Small intestine (tissue), 16 donors: ENCODE results near the gene SFRP2. TPM values are rescaled to one million over a fixed set of nuclear protein-coding genes. Genes with fewer than 3 reads are reported as not detected.
A peak's percentile ranks its signal among the peaks of the same experiment; 100 is the strongest.

ENCODE experiments used
- DNase-seq, 2 donors: peaks; one replicate each; pipeline versions ENCODE4 v3.0.0 to v3.0.0-alpha.2; 2013
- FAIRE-seq: peaks from 2 replicates; lab custom pipeline; 2012; peaks lifted over from hg19 to GRCh38; lab: Jason Lieb, UNC
- H3K27ac ChIP-seq, 3 donors: one replicate each; pipeline ENCODE4 v1.5.1; 2013; ENCODE audit warnings: low read length in 2 of 3, mild to moderate bottlenecking in 2 of 3, control low read depth in 1 of 3, inconsistent platforms in 1 of 3, low read depth in 1 of 3, moderate library complexity in 1 of 3
- H3K27me3 ChIP-seq, 3 donors: one replicate each; pipeline ENCODE4 v1.6.1; 2013; ENCODE audit warnings: low read length in 3 of 3, inconsistent platforms in 1 of 3; ENCODE audit not compliant: control insufficient read depth in 3 of 3, insufficient read depth in 3 of 3
- H3K36me3 ChIP-seq, 3 donors: one replicate each; pipeline ENCODE4 v1.6.1; 2013; ENCODE audit warnings: low read length in 3 of 3, inconsistent platforms in 1 of 3, low read depth in 1 of 3, mild to moderate bottlenecking in 1 of 3, moderate library complexity in 1 of 3; ENCODE audit not compliant: control insufficient read depth in 3 of 3, insufficient read depth in 2 of 3
- H3K4me1 ChIP-seq, 3 donors: one replicate each; pipeline ENCODE4 v1.6.1; 2013; ENCODE audit warnings: low read length in 2 of 3, inconsistent platforms in 1 of 3, low read depth in 1 of 3, mild to moderate bottlenecking in 1 of 3, moderate library complexity in 1 of 3; ENCODE audit not compliant: control insufficient read depth in 3 of 3, insufficient read depth in 2 of 3
- H3K4me3 ChIP-seq, 3 donors: one replicate each; pipeline ENCODE4 v1.5.1; 2013; ENCODE audit warnings: low read length in 3 of 3, control low read depth in 1 of 3, inconsistent platforms in 1 of 3, low read depth in 1 of 3, mild to moderate bottlenecking in 1 of 3, moderate library complexity in 1 of 3
- H3K9me3 ChIP-seq, 2 donors: one replicate each; pipeline ENCODE4 v1.6.1; 2013; ENCODE audit warnings: low read depth in 1 of 2, low read length in 1 of 2; ENCODE audit not compliant: control insufficient read depth in 2 of 2, insufficient read depth in 1 of 2
- WGBS, 3 donors: extraction: QIAGEN DNeasy Blood & Tissue Kit; methylation state at CpG; one replicate each; pipeline ENCODE4 v1.1.7; 2013; 5-methylcytosine and 5-hydroxymethylcytosine counted together
- long read RNA-seq, 10 donors: transcript quantifications; one replicate each; lab custom pipeline, GENCODE V29; 2026
- polyA plus RNA-seq, 4 donors: library from polyadenylated mRNA; stranded (reverse) in 3 of 4; unstranded in 1 of 4; fragments of 200-250 nt in 3 of 4; fragments of 120-200 nt in 1 of 4; gene quantifications; one replicate each; pipeline versions ENCODE4 v1.2.1 to v1.2.3, GENCODE V29; 2013
- donor health status: healthy with polysubstance abuse.
- donor health status: control.
- donor health status: control.
- donor health status: Bipolar disorder and iron deficiency.
- donor health status: healthy.

The SFRP2 gene
- polyA plus RNA-seq = 10 to 100 TPM in 1 of 4 donors, 1 to 10 TPM in 1, not detected in 2; 1.1 to 11.6 TPM
- long read RNA-seq, donor 1, partial matches to known transcripts = 0 of 1 reads
- long read RNA-seq, donor 1, other reads (novel, unspliced or antisense) = 0 of 1 reads
- long read RNA-seq, donor 2, partial matches to known transcripts = 0 of 1 reads
- long read RNA-seq, donor 2, other reads (novel, unspliced or antisense) = 0 of 1 reads
- long read RNA-seq, donor 3, partial matches to known transcripts = 0 of 1 reads
- long read RNA-seq, donor 3, other reads (novel, unspliced or antisense) = 0 of 1 reads
- long read RNA-seq, donor 4 = 0 reads
- long read RNA-seq, donor 5 = 0 reads
- long read RNA-seq, donor 6 = 0 reads
- long read RNA-seq, donor 7, partial matches to known transcripts = 0 of 1 reads
- long read RNA-seq, donor 7, other reads (novel, unspliced or antisense) = 0 of 1 reads
- long read RNA-seq, donor 8, transcript SFRP2-201 (3 exons, 2,032 nt) = major isoform, 17 of 17 reads
- long read RNA-seq, donor 8, partial matches to known transcripts = 0 of 17 reads
- long read RNA-seq, donor 8, other reads (novel, unspliced or antisense) = 0 of 17 reads
- long read RNA-seq, donor 9 = 0 reads
- long read RNA-seq, donor 10, transcript SFRP2-201 (3 exons, 2,032 nt) = major isoform, 20 of 20 reads
- long read RNA-seq, donor 10, partial matches to known transcripts = 0 of 20 reads
- long read RNA-seq, donor 10, other reads (novel, unspliced or antisense) = 0 of 20 reads

GRCh38 chr4:153788413-153789276 lies at the start of gene SFRP2:
Gene SFRP2 (minus strand): TSS chr4:153789083. CDS start chr4:153788835, 248 bp downstream.
- H3K27ac ChIP-seq = no peak within 1 kb of the TSS
- FAIRE-seq (no peak), DNase-seq (peak in 1 of 2 donors; percentile 24)
- H3K36me3 ChIP-seq = no peaks in the 10 kb centered on the region
- H3K4me1 ChIP-seq = peaks cover 0 to 11% (median 3%) of the 10 kb centered on the region in 3 donors
- WGBS, 3 donors = 2 to 7% (median 4%) methylated on average over 64 to 72 of the region's 72 CpGs
- H3K9me3 ChIP-seq = no peaks in the 10 kb centered on the region
- peak within 1 kb of the TSS in 1 of 3 donors; percentile 6 for H3K4me3 ChIP-seq
- peaks cover 19 to 80% (median 53%) of the 10 kb centered on the region in 3 donors for H3K27me3 ChIP-seq

DNA sequence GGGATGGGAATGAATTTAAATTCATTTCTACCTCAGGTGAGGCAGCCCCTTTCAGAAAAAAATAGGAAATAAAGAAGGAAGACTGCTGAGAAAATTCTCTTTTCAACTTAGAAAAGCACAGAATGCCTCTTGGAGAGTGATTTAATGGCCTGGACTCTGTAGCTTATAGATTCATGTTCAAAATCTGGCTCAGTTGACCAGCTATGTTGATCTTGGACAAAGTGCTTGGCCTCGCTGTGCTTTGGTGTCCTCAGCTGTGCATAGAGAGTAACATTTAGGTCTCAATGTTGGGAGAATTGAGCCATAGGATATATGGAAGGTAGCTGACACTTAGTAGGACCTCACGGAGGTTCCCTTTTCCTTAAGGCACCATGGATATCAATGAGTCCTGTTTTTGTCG lies 49.7 kb upstream of the SFRP2 start:
- FAIRE-seq = no peak
- 45 to 61% (median 53%) methylated on average over 3 of the region's 3 CpGs for WGBS, 3 donors
- H3K36me3 ChIP-seq = no peaks in the 10 kb centered on the region

GRCh38 chr4:153834901-153835300 lies 46.0 kb upstream of the SFRP2 start:
- WGBS, 3 donors = 75 to 85% (median 80%) methylated on average over 5 of the region's 5 CpGs
- no peak overlapping the region for H3K4me3 ChIP-seq
- H3K4me1 ChIP-seq = no peaks in the 10 kb centered on the region
- peaks cover 0 to 5% (median 0%) of the 10 kb centered on the region in 3 donors for H3K27me3 ChIP-seq
- DNase-seq (no peak), FAIRE-seq (no peak)
- no peaks in the 10 kb centered on the region for H3K9me3 ChIP-seq
- H3K27ac ChIP-seq = no peak overlapping the region
- no peaks in the 10 kb centered on the region for H3K36me3 ChIP-seq

More for the DNA sequence above, 49.7 kb upstream of the SFRP2 start:
- Histone ChIP-seq H3K4me1 (no peaks in the 10 kb centered on the region), H3K4me3 (no peak overlapping the region), H3K27me3 (peaks cover 0 to 5% (median 0%) of the 10 kb centered on the region in 3 donors), H3K27ac (no peak overlapping the region), H3K9me3 (no peaks in the 10 kb centered on the region)
- DNase-seq = no peak

GRCh38 chr4:153832720-153833287 lies 43.9 kb upstream of the SFRP2 start:
- Histone ChIP-seq H3K27ac (no peak overlapping the region), H3K36me3 (no peaks in the 10 kb centered on the region), H3K9me3 (no peaks in the 10 kb centered on the region), H3K4me1 (no peaks in the 10 kb centered on the region), H3K27me3 (peaks cover 0 to 5% (median 0%) of the 10 kb centered on the region in 3 donors), H3K4me3 (no peak overlapping the region)
- WGBS, 3 donors = 77 to 87% (median 84%) methylated on average over 3 of the region's 3 CpGs
- FAIRE-seq = no peak
- DNase-seq = no peak

- WGBS, 3 donors = 69 to 78% (median 72%) methylated on average over 4 of the region's 4 CpGs
- no peaks in the 10 kb centered on the region for H3K9me3 ChIP-seq
- no peaks in the 10 kb centered on the region for H3K36me3 ChIP-seq
- FAIRE-seq = no peak
- DNase-seq = no peak
- H3K27ac ChIP-seq = no peak overlapping the region
- H3K4me1 ChIP-seq = no peaks in the 10 kb centered on the region
- H3K27me3 ChIP-seq = peaks cover 0 to 5% (median 0%) of the 10 kb centered on the region in 3 donors
- no peak overlapping the region for H3K4me3 ChIP-seq
Measured at GRCh38 chr4:153832054-153832453, 43.2 kb upstream of the SFRP2 start.

DNA sequence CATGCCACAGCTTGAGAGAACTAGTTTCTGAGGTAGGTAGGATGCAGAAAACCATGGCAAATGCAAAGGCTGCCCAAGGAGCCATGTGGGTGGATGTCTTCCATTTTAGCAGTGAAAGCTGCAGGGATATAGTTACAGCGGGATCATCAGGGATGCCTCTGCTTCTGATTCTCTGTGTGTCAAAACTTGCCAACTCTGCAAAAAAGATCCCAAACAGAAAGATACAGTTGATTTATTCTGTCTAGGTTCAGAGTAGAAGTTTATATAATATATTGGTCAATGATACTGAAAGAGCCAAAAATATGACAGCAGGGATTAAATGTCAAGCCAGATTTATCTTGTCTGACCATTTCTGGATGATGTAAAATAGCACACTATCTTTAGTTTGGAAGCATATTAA lies 42.4 kb upstream of the SFRP2 start:
- H3K4me3 ChIP-seq = no peak overlapping the region
- no peaks in the 10 kb centered on the region for H3K4me1 ChIP-seq
- H3K27me3 ChIP-seq = peaks cover 0 to 5% (median 0%) of the 10 kb centered on the region in 3 donors
- FAIRE-seq (no peak), DNase-seq (no peak)
- H3K27ac ChIP-seq = no peak overlapping the region
- H3K36me3 ChIP-seq = no peaks in the 10 kb centered on the region
- H3K9me3 ChIP-seq = no peaks in the 10 kb centered on the region
- 70 to 96% (median 89%) methylated on average over 1 of the region's 1 CpG for WGBS, 3 donors

DNA sequence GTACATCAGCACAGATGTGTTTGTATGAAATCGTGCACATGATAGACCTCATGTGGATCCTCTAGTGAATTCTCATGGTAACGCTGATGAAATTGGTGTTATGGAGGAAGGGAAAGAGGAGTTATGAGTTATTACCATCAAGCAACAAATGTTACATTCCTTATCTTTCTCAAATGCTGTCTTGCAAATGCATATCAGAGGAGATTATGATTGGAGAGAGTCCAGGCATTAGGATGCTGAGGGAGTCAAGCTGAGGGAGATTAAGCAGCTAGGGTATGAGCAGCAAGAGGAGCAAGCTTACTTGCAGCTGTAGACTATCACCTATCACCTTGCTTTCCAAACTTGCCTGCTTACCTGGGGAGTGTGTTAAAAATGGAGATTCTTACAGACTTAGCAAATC lies 36.8 kb upstream of the SFRP2 start:
- no peak for DNase-seq
- 82 to 90% (median 85%) methylated on average over 2 of the region's 2 CpGs for WGBS, 3 donors
- H3K4me1 ChIP-seq = no peaks in the 10 kb centered on the region
- no peak overlapping the region for H3K4me3 ChIP-seq
- H3K36me3 ChIP-seq = no peaks in the 10 kb centered on the region
- FAIRE-seq = no peak
- H3K27me3 ChIP-seq = no peaks in the 10 kb centered on the region
- H3K27ac ChIP-seq = no peak overlapping the region
- H3K9me3 ChIP-seq = no peaks in the 10 kb centered on the region
